Activated naive CD4-positive, alpha-beta T cell treated with anti-CD3 and anti-CD28 coated beads, Interleukin-2, amount 50 U/mL, for 16 hours (primary cell): ENCODE data around the gene RPL23.

ENCODE experiments used
- DNase-seq: peaks from one replicate; pipeline ENCODE4 v3.0.0-alpha.2; 2020

Gene RPL23

DNA sequence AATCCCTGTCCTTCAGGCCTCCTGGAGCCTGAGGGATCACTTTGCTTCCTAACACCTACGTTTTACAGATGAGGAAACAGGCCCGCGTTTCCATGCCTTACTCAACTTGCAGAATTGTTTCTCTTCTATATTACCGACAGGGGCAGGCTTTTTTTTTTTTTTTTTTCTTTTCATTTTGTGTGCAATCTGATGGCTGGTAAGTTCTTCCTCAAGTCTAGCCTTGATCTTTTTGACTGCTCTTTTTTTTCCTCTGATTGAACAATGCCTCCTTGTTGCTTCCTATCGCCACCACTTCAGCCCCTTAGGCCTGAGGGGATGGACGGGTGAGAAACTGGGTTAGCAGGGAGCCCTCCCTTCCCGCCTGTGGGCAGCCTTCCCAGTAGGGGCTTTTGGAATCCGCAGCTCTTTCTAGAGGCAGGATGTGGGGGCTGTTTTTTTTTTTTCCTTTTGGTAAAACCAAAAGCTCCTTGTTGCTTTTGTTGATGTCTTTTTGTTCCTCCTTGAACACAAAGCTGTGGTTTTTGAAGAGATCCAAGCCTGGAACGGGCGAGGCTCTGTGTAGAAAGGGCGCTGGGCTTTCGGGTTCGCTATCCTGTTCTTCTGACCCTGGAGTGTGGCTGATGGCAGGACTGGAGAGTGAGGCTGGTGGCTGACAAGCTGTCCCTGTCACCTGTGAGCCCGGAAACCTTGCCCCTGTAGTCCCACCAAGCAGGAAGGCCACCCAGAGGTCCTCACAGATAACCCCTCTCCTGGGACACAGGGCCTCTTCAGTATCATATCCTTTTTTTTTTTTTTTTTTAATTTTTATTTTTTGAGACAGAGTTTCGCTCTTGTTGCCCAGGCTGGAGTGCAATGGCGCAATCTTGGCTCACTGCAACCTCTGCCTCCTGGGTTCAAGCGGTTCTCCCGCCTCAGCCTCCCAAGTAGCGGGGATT, 30.3 kb upstream of the RPL23 start:
- no peak for DNase-seq

- DNase-seq: no peak
These were observed 29.3 kb upstream of the RPL23 start for GRCh38 chr17:38882870-38883269.

DNA sequence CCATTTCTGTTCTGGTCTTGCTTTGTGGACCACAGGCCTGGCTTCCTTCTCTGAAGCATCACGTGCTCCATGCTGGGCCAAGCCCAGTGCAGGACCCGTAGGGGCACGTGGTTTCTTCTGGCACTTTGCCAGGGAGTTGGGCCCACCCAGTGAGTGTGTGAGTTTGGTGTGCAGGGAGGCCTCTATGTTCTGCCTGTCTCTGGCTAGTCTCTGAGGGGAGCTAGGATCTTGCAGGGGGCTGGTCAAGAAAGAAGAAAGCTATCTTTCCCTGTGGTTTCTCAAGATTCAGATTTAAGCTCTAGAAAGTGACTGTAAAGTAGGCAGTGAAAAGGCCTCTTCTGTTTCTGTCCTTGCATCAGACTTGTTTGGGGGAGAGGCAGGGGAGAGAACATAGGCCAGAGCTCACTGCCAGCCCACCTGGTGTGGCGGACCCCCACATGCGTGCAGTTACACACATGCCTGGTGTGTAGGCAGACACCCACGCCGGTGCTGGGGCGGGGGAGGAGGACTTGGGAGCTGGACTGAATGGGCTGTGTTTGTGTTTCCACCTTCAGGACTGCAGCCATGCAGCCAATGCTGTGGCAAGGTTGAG, 28.2 kb upstream of the RPL23 start:
- peak; percentile 50 for DNase-seq

DNA sequence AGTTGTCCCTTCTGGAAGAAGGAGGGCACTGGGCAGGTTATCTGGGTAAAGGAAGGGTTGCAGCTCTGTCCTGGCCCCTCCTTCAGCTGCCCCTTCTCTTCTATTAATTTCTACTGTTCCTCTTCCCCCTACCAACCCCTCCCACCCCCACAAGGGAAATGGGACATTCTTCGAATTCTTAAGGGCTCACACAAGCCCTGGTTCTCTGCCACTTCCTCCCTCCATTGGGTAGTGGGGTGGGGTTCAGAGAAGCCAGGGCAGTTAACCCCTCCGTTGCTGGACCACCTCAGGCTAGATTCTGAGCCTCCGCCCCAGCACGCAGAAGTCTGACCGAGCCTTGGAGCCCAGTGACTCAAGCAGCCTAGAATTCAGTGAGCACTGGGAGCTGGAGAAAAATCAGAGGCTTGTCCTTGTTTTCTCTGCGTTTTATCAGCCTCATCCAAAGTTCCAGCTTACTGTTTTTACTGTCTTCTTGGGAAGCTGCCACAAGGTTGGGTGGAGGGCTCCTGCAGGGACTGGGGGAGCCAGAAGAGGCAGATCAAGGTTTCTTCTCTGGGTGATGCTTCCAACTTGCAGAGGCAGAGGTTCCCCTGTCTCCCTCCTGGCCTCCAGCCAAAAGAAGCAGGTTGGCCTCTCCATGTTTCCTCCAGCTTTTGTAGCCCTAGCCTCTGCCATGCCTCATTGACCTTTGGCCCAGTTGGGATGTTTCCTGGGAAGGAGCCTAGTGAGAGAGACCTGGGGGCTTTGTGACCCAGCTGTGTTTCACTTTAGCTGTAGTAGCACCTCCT, 26.6 kb upstream of the RPL23 start:
- DNase-seq: no peak

DNA sequence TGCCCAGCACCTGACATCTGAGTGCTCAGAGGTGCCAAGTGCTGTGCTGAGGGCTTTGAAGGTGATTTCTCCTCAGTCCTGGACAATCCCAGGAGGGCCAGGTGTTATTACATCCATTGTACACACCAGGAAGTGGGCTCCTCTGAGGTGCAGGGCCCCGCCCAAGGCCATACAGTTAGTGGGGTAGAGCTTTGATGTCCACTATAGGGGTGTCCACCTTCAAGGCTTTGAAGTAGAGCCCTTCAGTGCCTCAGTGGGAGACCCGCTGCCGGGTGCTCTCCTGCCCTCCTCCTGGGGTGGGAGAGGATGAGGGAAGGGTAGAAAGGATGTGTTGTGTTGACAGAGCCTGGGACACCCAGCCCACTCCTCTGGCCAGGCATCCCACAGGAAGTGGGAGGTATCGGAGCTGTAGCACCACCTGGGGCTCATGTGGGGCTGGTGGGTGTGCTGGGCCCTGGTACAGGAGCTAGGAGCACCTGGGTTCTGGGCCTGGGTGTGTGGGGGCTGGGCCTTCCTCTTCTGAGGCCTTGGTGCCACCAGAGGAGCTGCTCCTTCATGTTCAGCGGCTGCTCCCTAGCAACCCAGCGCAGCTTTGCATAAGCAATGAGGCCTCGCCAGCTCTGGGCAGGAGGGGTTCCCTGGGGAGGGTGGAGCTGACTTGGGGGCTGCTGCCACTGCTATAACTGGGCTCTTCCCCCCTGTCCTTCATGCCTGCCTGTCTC, 23.8 kb upstream of the RPL23 start:
- DNase-seq: peak; percentile 40

GRCh38 chr17:38875477-38876075, 22.1 kb upstream of the RPL23 start:
- no peak for DNase-seq

GRCh38 chr17:38874505-38875400, 21.2 kb upstream of the RPL23 start:
- DNase-seq: no peak

- DNase-seq: no peak
These were observed 20.3 kb upstream of the RPL23 start for GRCh38 chr17:38873640-38874380.

DNA sequence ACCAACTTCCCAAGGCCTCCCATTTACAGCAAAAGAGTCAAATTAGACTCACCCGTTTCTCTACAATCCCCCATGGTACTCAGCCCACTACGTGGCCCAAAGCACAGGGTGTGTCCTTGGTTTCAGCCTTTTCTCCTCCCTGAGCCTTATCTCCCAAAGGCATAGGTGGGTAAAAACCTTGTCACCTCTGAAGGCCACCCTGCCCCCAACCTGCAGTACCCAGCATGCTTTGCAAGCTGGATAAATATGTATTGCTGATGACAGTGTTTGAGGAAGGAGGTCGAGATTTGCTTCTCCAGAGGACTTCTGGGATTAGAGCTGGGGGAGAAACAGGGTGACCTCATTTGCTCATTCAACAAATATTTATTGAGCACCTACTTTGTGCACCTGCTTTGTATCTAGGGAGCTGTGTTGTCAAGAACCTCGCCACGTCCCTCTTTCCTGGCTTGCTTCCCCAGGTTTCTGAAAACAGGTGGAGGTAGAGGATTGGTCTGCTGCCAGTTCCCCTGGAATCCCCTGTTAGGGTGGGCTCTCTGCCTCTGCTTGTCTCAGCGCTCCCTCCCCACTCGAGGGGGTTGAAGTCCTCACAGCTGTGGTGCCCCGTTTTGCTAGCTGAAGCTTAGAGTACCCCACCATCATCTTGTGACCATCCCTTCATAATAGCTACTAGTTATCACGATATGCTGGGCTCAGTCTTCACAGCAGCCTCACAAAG, 19.3 kb upstream of the RPL23 start:
- no peak for DNase-seq

GRCh38 chr17:38872027-38872511, 18.5 kb upstream of the RPL23 start:
- DNase-seq: no peak

DNA sequence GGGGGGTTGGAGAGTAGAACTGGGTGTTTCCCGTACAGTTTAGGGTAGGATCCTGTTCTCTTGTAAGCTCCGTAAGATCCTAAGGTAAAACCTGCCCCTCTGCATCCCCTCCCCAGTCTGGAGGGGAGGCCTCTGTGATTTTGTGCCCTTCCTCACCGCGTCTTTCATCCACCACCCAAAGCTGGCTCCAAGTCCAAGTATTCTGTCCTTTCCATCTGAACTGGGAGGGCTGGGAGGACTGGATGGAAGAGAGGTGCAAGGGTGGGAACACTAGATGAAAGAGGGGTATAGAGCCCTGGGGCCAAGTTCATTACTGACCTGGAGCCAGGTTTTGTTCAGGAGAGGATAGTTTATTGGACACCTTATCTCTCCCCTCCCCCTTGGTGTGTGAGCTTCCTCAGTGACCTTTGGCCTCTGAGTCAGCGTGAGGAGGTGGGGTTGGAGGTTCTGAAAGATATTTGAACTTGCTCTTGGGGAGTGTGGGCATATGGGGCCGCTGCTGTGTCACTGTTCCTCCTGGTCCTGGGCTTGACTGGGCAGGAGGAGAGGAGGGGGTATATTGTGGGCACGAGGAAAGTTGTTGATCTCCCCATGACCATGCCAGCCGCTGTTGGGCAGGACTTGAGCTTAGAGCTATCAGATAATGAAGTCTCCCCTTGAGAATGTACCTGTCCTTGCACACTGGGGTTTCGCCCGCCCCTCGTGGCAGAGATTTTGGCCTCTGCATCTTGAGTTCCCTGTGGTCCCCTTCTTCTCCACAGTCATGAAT, 17.9 kb upstream of the RPL23 start:
- peak; percentile 81 for DNase-seq

- DNase-seq: peak; percentile 69
These were observed 17.0 kb upstream of the RPL23 start for GRCh38 chr17:38870259-38871165.

GRCh38 chr17:38869526-38870258, 16.2 kb upstream of the RPL23 start, which contains the start of gene LASP1:
LASP1 (plus strand) TSS chr17:38870058; CDS start chr17:38870190, 132 bp downstream.
- peak; percentile 85 for DNase-seq

GRCh38 chr17:38868817-38869525, 15.4 kb upstream of the RPL23 start:
- peak; percentile 90 for DNase-seq

GRCh38 chr17:38867968-38868816, 14.7 kb upstream of the RPL23 start:
- no peak for DNase-seq
